Astrocyte of the cerebellum (primary cell): ENCODE measurements around the gene PHC2.

Source experiments
- DNase-seq: peaks from one replicate; pipeline ENCODE4 v3.0.0-alpha.2; 2011; ENCODE audit warnings: low read depth
- H3K4me3 ChIP-seq: 2 replicates; pipeline ENCODE4 v1.5.1; 2011; ENCODE audit warnings: mild to moderate bottlenecking, low read depth, low read length, moderate library complexity
- CTCF ChIP-seq: IDR thresholded peaks from 2 replicates; pipeline ENCODE4 v1.5.1; 2012; ENCODE audit warnings: low read length, low read depth, moderate library complexity, mild to moderate bottlenecking; ENCODE audit errors: missing control alignments
- in situ Hi-C: cut with HindIII; loops from 2 replicates; pipeline ENCODE4 v1.10.0; 2017; ENCODE audit warnings: low sequenced_read_pairs

PHC2 gene

DNA sequence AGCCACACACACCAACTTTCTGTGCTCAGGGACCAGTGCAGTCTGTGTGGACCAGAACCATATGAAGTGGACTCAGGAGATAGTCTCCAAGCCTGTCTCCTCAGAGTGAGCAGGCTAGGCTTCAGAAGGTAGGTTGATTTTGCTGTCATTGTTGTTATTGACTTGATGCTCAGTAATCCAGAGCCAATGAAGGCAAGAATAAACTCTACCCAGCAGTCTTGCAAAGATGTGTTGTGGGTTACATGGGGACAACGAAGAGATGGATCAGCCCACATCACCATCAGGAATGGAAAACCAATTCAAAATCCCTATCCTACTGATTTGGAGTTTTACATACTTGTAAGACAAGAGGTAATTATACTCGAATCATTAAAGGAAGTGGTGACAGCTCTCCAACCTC is 37.4 kb downstream of the PHC2 start:
- no peak for DNase-seq
- in situ Hi-C loops, result no loop called here
- no peak overlapping the region for H3K4me3 ChIP-seq
- TF ChIP-seq CTCF, result no peak

DNA sequence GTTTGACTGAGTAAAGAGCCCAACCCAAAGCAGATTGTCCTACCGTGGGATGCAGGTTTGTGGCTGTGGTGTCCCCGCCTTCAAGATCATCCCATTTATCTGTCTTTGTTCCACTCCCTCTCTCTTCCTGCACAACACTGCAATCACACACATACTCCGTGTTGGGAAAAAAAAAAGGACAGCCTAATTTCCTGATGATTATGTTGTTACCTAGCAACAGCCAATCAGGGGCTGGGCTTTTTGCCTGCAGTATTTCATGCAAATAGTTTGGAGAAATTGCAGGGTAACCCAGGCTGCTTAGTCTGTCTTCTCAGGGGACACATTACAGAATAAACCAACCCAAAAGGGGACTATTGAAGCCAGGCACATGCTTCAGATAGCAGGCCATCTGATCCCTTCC is 38.3 kb downstream of the PHC2 start:
- no peak for TF ChIP-seq CTCF
- in situ Hi-C loops, result no loop called here
- DNase-seq, result no peak
- no peak overlapping the region for H3K4me3 ChIP-seq

GRCh38 chr1:33392206-33392605 is 38.7 kb downstream of the PHC2 start:
- in situ Hi-C loops, result no loop called here
- no peak for DNase-seq
- no peak overlapping the region for H3K4me3 ChIP-seq
- no peak for TF ChIP-seq CTCF

- H3K4me3 ChIP-seq, result no peak overlapping the region
- in situ Hi-C loops, result no loop called here
- TF ChIP-seq CTCF, result no peak
- no peak for DNase-seq
Measured at GRCh38 chr1:33391343-33392078, 39.4 kb downstream of the PHC2 start.

DNA sequence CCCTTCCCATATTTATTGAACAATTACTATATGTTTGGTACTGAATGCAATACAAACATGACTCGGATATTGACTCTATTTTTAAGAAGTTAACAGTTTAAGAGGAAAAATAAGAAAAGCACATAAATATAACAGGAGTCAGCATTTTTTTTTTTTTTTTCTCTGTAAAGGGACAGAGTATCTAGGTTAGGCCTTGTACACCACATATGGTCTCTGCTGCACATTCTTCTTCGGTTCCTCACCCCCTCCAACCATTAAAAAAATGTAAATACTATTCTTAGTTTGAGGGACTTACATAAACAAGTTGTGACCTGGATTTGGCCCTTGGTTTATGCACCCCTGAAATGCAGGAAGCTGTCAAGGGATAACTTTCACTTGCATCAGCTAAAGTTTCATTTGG is 40.4 kb downstream of the PHC2 start:
- in situ Hi-C loops, result no loop called here
- no peak for DNase-seq
- no peak for TF ChIP-seq CTCF
- H3K4me3 ChIP-seq, result no peak overlapping the region

GRCh38 chr1:33388805-33389771 is 41.8 kb downstream of the PHC2 start:
- H3K4me3 ChIP-seq, result no peak overlapping the region
- in situ Hi-C loops, result no loop called here
- no peak for TF ChIP-seq CTCF
- DNase-seq, result peak; percentile 68
